HepG2 (cell line): Measurements from ENCODE around the gene FITM2. TPM values are rescaled to one million over a fixed set of nuclear protein-coding genes. Genes with fewer than 3 reads are reported as not detected.

Experiments used
- FIP1L1 ChIP-seq: fragments of 200-400 bp; formaldehyde crosslinking; IDR thresholded peaks from 2 replicates; pipeline ENCODE4 v1.6.1; 2018; ENCODE audit warnings: low read depth, mild to moderate bottlenecking, low read length, moderate library complexity, borderline replicate concordance; ENCODE audit not compliant: insufficient read depth
- NFIC ChIP-seq: IDR thresholded peaks from 2 replicates; pipeline ENCODE4 v1.6.1; 2012; ENCODE audit warnings: mild to moderate bottlenecking, low read length, inconsistent platforms
- NFYB ChIP-seq: sonication (generic); formaldehyde crosslinking; IDR thresholded peaks from 2 replicates; pipeline ENCODE4 v1.4.0; 2020; ENCODE audit warnings: missing genetic modification reagents
- PHF5A ChIP-seq: IDR thresholded peaks from one replicate; pipeline ENCODE4 v1.6.1; 2018; ENCODE audit warnings: low read depth, missing genetic modification reagents; ENCODE audit not compliant: unreplicated experiment
- RERE ChIP-seq: IDR thresholded peaks from 2 replicates; pipeline ENCODE4 v1.6.1; 2016; ENCODE audit warnings: low read depth, missing genetic modification reagents, missing compliant biosample characterization
- SRSF1 ChIP-seq: fragments of 200-400 bp; formaldehyde crosslinking; optimal IDR thresholded peaks from 2 replicates; pipeline ENCODE3; 2017; ENCODE audit warnings: mild to moderate bottlenecking, low read depth, low read length, moderate library complexity
- TBX3 ChIP-seq: fragments of 450-650 bp; IDR thresholded peaks from 2 replicates; pipeline ENCODE4 v1.6.1; 2017; ENCODE audit warnings: antibody characterized with exemption, mild to moderate bottlenecking, inconsistent platforms, borderline replicate concordance
- ZMYM2 ChIP-seq: sonication (generic); formaldehyde crosslinking; IDR thresholded peaks from 2 replicates; pipeline ENCODE4 v1.8.0; 2022; ENCODE audit warnings: mild to moderate bottlenecking, missing genetic modification reagents
- ZNF280D ChIP-seq: sonication (generic); formaldehyde crosslinking; IDR thresholded peaks from 2 replicates; pipeline ENCODE4 v1.5.1; 2020; ENCODE audit warnings: mild to moderate bottlenecking, missing genetic modification reagents
- ZXDC ChIP-seq: sonication (generic); formaldehyde crosslinking; IDR thresholded peaks from 2 replicates; pipeline ENCODE4 v1.5.0; 2020; ENCODE audit warnings: mild to moderate bottlenecking, missing genetic modification reagents
- polyA plus RNA-seq, 8 experiments: library from polyadenylated mRNA; depleted of rRNA in 3 of 8; stranded (reverse) in 7 of 8; unstranded in 1 of 8; fragments of >200 nt; fragmentation: Illumina TruSeq in 4 of 8; extraction: Trizol in 4 of 8; gene quantifications; 2 replicates each; pipeline versions ENCODE4 v1.2.1 to v1.2.3, GENCODE V29; 2011 to 2016; ENCODE audit warnings: low read depth in 4 of 8, missing spikeins in 1 of 8, mixed read lengths in 1 of 8; ENCODE audit not compliant: insufficient read depth in 1 of 8
- total RNA-seq, 5 experiments: library from RNA; depleted of rRNA; stranded (reverse); fragments of >200 nt; fragmentation: Illumina TruSeq; extraction: Trizol; gene quantifications; 2 replicates each; pipeline ENCODE4 v1.2.3, GENCODE V29; 2016; ENCODE audit warnings: low read depth in 1 of 5
- TF ChIP-seq, protein P1 (sequence below): sonication (generic); formaldehyde crosslinking; IDR thresholded peaks from 2 replicates; pipeline ENCODE4 v1.5.0; 2020; ENCODE audit warnings: missing genetic modification reagents
- TF ChIP-seq, protein P2 (sequence below): sonication (generic); formaldehyde crosslinking; IDR thresholded peaks from 2 replicates; pipeline ENCODE4 v1.5.0; 2020; ENCODE audit warnings: mild to moderate bottlenecking, missing genetic modification reagents, moderate library complexity
- TF ChIP-seq, protein P3 (sequence below): sonication (generic); formaldehyde crosslinking; IDR thresholded peaks from 2 replicates; pipeline ENCODE4 v1.8.0; 2022; ENCODE audit warnings: mild to moderate bottlenecking, missing genetic modification reagents, moderate library complexity

Gene FITM2
- total and polyA plus RNA-seq, 2 of the 13 experiments (the other 11 are each of a cell fraction or from before 2014, with no cell fraction given): 9.6 to 24.5 TPM

DNA sequence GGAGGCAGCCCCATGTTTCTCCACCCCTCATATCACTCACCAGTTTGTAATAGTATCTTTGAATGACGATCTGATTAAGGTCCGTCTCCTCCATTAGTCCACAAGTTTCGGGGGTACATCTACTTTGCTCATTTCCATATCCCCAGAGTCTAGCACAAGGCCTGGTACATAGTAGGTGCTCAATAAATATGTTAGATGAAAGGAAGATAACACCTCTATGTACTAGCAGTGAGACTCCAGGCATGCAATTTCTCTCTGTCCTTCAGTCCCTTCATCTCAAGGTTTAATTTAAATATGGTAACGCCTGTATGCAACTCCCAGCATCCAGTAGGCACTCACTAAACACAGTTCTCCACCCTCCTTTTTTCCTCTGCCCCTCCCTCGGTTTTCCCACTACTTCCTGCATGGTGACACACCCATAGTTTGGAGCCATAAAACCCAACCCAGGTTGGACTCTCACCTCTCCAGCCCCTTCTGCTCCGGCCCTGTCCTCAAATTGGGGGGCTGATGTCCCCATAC lies 44.0 kb upstream of the FITM2 start (continued):
- TF ChIP-seq FIP1L1 (no peak), TBX3 (no peak), NFYB (CRISPR knock-in tag) (no peak), PHF5A (no peak), ZMYM2 (CRISPR knock-in tag) (peak; percentile 76), NFIC (no peak), SRSF1 (no peak), RERE (no peak), ZNF280D (no peak), ZXDC (CRISPR knock-in tag) (no peak)
- TF ChIP-seq, protein P1, sequence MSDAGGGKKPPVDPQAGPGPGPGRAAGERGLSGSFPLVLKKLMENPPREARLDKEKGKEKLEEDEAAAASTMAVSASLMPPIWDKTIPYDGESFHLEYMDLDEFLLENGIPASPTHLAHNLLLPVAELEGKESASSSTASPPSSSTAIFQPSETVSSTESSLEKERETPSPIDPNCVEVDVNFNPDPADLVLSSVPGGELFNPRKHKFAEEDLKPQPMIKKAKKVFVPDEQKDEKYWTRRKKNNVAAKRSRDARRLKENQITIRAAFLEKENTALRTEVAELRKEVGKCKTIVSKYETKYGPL: no peak
- TF ChIP-seq, protein P2, sequence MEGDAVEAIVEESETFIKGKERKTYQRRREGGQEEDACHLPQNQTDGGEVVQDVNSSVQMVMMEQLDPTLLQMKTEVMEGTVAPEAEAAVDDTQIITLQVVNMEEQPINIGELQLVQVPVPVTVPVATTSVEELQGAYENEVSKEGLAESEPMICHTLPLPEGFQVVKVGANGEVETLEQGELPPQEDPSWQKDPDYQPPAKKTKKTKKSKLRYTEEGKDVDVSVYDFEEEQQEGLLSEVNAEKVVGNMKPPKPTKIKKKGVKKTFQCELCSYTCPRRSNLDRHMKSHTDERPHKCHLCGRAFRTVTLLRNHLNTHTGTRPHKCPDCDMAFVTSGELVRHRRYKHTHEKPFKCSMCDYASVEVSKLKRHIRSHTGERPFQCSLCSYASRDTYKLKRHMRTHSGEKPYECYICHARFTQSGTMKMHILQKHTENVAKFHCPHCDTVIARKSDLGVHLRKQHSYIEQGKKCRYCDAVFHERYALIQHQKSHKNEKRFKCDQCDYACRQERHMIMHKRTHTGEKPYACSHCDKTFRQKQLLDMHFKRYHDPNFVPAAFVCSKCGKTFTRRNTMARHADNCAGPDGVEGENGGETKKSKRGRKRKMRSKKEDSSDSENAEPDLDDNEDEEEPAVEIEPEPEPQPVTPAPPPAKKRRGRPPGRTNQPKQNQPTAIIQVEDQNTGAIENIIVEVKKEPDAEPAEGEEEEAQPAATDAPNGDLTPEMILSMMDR (CRISPR knock-in tag): no peak
- TF ChIP-seq, protein P3, sequence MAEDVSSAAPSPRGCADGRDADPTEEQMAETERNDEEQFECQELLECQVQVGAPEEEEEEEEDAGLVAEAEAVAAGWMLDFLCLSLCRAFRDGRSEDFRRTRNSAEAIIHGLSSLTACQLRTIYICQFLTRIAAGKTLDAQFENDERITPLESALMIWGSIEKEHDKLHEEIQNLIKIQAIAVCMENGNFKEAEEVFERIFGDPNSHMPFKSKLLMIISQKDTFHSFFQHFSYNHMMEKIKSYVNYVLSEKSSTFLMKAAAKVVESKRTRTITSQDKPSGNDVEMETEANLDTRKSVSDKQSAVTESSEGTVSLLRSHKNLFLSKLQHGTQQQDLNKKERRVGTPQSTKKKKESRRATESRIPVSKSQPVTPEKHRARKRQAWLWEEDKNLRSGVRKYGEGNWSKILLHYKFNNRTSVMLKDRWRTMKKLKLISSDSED (CRISPR knock-in tag): no peak
